ENCODE measurements around the gene HDAC7. TPM values are rescaled to one million over a fixed set of nuclear protein-coding genes. Genes with fewer than 3 reads are reported as not detected.

Gene HDAC7
- total RNA-seq, 2 experiments from 2014 or later: 331 to 385 TPM

DNA sequence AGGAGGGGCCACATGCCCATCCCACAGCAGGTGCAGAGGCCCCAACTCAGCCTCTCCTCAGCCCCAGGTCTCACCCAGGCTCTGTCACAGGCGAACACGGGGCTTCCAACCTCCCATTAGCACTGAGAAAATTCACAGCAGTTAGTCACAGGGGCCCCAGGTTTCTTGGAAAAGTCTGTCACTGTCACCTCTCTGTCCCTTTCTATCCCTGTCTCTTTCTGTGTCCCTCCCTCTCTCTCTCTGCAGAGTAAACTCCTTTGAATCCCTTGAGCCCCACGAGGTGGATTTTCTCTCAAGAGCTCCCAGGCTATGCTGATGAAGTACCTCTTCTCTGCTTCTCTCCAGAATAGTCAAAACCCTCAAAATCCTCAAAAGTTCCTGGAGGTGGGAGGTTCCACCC is 80.4 kb downstream of the HDAC7 start:
- Mint-ChIP-seq H3K4me3 (no peak overlapping the region), H3K27ac (no peak overlapping the region)
- ATAC-seq: no peak

DNA sequence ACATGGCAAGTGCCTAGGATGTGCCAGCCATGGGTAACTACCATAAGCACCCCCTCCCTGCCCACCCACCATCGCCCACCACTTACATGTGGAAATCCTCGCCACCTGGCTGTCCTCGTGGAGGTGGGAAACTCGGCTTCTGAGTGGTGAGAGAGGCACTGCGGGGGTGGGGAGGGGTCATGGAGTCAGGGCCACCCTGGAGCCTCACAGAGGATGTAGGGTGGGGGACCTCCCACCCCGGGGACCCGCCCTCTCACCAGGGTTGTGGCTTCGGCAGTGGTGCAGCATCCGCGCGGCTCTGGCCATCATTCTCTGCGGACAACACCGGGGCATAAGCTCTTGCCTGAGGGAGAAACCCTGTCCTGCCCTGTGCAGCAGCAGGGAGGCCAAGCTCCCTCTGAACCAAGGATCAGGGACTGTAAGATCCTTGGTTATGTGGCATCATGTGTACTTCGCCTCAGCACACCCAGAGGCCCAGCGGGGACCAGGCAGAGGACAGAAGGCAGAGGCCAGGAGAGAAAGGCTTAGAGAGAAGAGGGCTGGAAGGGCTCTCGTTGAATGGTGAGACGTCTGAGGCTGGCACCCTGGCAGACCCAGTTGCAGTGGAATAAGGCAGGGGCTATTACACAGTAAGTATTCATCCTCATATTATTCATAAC is 81.6 kb downstream of the HDAC7 start:
- no peaks in the 10 kb centered on the region for H3K9me3 Mint-ChIP-seq (ENCODE audit: low read depth)
- no peak overlapping the region for H3K27ac Mint-ChIP-seq
- no peaks in the 10 kb centered on the region for H3K27me3 Mint-ChIP-seq
- H3K4me1 Mint-ChIP-seq: peaks cover 17% of the 10 kb centered on the region
- intact Hi-C loops (cut with DNase I, micrococcal nuclease): no loop called here
- no peak for DNase-seq
- ATAC-seq: no peak
- no peaks in the 10 kb centered on the region for H3K36me3 Mint-ChIP-seq (ENCODE audit: low read depth)
- ChIA-PET POLR2A (no interaction called here), CTCF (interaction anchor here (1.0 to 13.4 kb wide), 4 partner anchors 19 to 101 kb away, joined by 3 to 449 read pairs (median 3); partner anchors contain the start of gene SLC48A1)
- no peak overlapping the region for H3K4me3 Mint-ChIP-seq

More for the DNA sequence above, 80.4 kb downstream of the HDAC7 start:
- Mint-ChIP-seq H3K36me3 (ENCODE audit: low read depth) (no peaks in the 10 kb centered on the region), H3K27me3 (peaks cover 2% of the 10 kb centered on the region), H3K9me3 (ENCODE audit: low read depth) (no peaks in the 10 kb centered on the region), H3K4me1 (peaks cover 17% of the 10 kb centered on the region)
- DNase-seq: no peak
- ChIA-PET POLR2A (no interaction called here), CTCF (interaction anchor here (1.2 to 13.4 kb wide), 4 partner anchors 20 to 441 kb away, joined by 3 to 449 read pairs (median 110); partner anchors contain the start of genes RAPGEF3 and SLC48A1)
- intact Hi-C loops (cut with DNase I, micrococcal nuclease): no loop called here

DNA sequence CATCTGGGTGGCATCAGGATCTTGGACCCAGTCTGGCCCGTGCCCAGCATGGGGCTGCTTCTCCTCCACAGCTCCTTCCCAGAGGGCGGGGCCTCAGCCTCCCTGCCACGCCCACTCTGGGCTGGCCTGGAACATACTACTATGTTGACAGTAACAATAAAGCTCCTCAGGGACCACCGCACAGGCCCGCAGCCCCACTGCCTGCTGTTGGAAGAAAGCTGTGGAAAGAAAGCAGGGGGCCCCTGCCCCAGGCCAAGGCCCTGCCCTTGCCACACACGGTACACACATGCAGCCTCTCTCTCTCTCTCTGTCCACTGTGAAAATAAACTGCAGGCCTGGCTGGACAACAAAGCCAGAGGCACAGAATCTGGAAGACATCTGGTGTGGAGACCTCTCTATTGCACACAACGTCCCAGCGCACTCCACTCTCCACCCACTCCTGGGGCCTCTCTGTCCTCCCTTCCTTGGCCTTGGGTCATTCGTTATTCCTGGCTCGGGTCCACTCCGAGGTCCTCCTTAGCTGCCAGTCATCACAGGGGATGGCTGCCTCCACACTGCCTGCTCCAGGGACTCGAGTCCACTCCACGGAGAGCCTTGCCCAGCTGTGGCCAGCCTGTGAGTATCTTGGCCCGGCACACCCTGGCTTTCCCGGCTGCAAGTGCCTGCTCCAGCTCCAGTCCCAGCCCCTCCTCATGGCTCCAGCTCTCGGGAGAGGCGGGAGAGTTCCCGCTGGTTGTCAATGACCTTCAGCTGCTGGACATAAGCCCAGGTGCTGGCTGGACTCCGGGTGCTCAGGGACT is 82.6 kb downstream of the HDAC7 start:
- no peak for DNase-seq
- H3K27me3 Mint-ChIP-seq: no peaks in the 10 kb centered on the region
- H3K4me3 Mint-ChIP-seq: no peak overlapping the region
- no peak overlapping the region for H3K27ac Mint-ChIP-seq
- intact Hi-C loops (cut with DNase I, micrococcal nuclease): no loop called here
- no peaks in the 10 kb centered on the region for H3K9me3 Mint-ChIP-seq (ENCODE audit: low read depth)
- ChIA-PET CTCF (interaction anchor here (0.6 to 13.4 kb wide), 8 partner anchors 11 to 155 kb away, joined by 3 to 449 read pairs (median 3); partner anchors contain the start of genes ENDOU and SLC48A1), POLR2A (interaction anchor here (0.6 to 0.7 kb wide), 2 partner anchors 75 to 823 kb away, joined by 3 read pairs; no protein-coding TSS in a partner anchor)
- H3K36me3 Mint-ChIP-seq (ENCODE audit: low read depth): no peaks in the 10 kb centered on the region
- H3K4me1 Mint-ChIP-seq: peaks cover 12% of the 10 kb centered on the region
- no peak for ATAC-seq

DNA sequence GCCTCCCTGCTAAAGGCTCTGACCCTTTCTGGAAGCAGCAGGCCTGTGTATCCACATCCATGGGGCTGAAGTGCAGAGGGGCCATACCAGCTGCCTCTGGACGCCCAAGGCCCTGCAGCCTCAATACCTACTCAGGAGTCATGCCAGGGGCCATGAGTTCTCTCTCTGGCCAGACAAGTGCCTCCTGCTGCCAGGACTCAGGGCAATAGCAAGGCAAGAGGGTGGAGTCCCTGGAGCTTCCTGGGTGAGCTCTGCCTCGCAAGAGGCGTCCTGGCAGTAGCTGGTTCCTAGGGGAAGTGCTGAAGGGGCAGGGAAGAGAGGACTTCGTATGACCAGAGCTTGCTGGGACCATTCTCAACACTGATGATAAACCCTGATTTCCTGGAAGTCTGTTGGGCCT is 83.5 kb downstream of the HDAC7 start:
- H3K9me3 Mint-ChIP-seq (ENCODE audit: low read depth): no peaks in the 10 kb centered on the region
- ChIA-PET CTCF (interaction anchor here (0.7 to 13.4 kb wide), 6 partner anchors 11 to 156 kb away, joined by 3 to 449 read pairs (median 4); partner anchors contain the start of genes ENDOU and SLC48A1), POLR2A (interaction anchor here (0.6 to 0.7 kb wide), 2 partner anchors 76 to 822 kb away, joined by 3 read pairs; no protein-coding TSS in a partner anchor)
- DNase-seq (no peak), ATAC-seq (no peak)
- no peak overlapping the region for H3K27ac Mint-ChIP-seq
- intact Hi-C loops (cut with DNase I, micrococcal nuclease): no loop called here
- H3K4me1 Mint-ChIP-seq: peaks cover 5% of the 10 kb centered on the region
- no peak overlapping the region for H3K4me3 Mint-ChIP-seq
- H3K27me3 Mint-ChIP-seq: no peaks in the 10 kb centered on the region
- H3K36me3 Mint-ChIP-seq (ENCODE audit: low read depth): no peaks in the 10 kb centered on the region

DNA sequence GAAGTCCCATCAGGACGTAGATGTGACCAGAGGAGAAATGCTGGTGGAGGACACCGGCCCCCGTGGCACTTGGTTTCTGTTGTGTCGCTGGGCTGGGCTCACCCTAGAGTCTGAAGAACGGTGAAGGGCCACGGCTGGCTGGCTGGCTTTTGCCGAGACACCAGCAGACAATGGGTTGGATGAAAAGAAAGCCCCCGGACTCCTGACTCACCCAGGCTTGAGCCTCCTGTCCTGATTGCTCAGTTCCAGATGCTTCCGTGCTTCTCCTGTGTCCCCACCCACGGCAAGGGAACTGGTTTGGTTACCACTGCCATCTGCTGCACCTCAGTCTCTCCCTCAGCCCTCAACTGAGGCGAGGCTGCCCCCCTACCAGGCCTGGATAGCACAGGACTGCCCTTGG is 84.1 kb downstream of the HDAC7 start:
- ATAC-seq (no peak), DNase-seq (no peak)
- Mint-ChIP-seq H3K9me3 (ENCODE audit: low read depth) (no peaks in the 10 kb centered on the region), H3K27me3 (no peaks in the 10 kb centered on the region), H3K4me3 (no peak overlapping the region), H3K4me1 (peaks cover 4% of the 10 kb centered on the region), H3K27ac (no peak overlapping the region), H3K36me3 (ENCODE audit: low read depth) (no peaks in the 10 kb centered on the region)
- POLR2A ChIA-PET: no interaction called here
- intact Hi-C loops (cut with DNase I, micrococcal nuclease): no loop called here
- CTCF ChIA-PET: interaction anchor here (13.4 kb wide), 1 partner anchor 38 kb away, joined by 449 read pairs; the partner anchor contains the start of gene SLC48A1

DNA sequence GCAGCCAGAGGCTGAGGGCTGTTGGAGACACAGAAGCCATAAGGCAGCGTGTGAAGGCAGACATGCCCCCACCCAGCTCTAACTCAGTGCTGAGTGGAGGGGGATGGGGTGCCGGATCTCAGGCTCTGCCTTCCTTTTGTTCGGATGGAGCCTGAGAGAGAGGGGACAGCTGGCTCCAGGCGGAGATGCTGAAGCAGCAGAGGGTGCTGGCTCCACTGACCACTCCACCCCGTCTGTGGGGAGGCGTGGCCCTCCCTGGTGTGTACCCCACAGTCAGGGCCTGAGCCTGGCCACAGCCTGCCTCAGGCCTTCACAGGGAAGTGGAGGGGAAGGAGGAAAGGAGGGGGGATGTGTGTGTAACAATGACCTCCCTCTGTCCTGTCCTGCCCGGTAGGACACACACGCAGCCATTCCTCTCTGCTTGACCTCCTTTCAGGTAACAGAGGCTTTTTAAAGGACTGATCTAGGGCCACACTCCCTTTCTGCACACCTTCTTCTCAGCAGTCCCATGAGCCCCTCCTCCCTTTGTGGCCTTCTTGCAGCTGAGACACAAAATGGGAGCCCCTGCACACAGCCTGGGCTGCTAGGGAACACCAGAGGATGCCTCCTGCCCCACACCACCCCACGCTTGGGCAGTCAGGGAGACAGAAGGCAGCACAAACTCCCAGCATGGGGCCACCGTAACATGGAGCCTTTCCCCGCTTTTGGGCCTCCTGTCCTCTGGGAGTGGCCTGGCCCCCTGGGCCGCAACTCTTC is 84.8 kb downstream of the HDAC7 start:
- intact Hi-C loops (cut with DNase I, micrococcal nuclease): no loop called here
- H3K4me3 Mint-ChIP-seq: no peak overlapping the region
- H3K9me3 Mint-ChIP-seq (ENCODE audit: low read depth): no peaks in the 10 kb centered on the region
- CTCF ChIA-PET: interaction anchor here (0.8 to 6.5 kb wide), 3 partner anchors 7 to 32 kb away, joined by 4 to 63 read pairs (median 7); no protein-coding TSS in a partner anchor
- no peak for DNase-seq
- H3K4me1 Mint-ChIP-seq: peaks cover 4% of the 10 kb centered on the region
- H3K27me3 Mint-ChIP-seq: no peaks in the 10 kb centered on the region
- no peak overlapping the region for H3K27ac Mint-ChIP-seq
- no peaks in the 10 kb centered on the region for H3K36me3 Mint-ChIP-seq (ENCODE audit: low read depth)
- POLR2A ChIA-PET: no interaction called here
- ATAC-seq: no peak

DNA sequence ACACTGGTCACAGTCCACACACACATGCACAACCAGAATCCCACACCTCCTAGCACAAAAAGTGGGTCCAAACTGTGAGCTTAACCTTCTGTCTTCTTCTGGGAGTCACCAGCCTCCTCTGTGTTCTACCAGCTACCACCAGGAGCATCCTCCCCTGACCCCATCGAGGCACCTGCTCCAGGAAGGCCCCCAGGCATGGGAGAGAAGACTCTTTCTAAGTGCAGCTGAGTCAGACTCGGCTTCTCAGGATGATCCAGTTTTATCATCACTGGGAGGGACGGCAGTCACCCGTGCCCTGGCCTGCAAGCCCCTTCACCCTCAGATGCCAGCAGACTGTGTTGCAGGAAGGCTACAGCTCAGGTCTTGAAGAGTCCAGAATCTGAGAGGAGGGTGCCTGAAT is 86.6 kb downstream of the HDAC7 start:
- ATAC-seq (no peak), DNase-seq (no peak)
- intact Hi-C loops (cut with DNase I, micrococcal nuclease): no loop called here
- Mint-ChIP-seq H3K36me3 (ENCODE audit: low read depth) (no peaks in the 10 kb centered on the region), H3K9me3 (ENCODE audit: low read depth) (no peaks in the 10 kb centered on the region), H3K4me3 (no peak overlapping the region), H3K27ac (no peak overlapping the region), H3K4me1 (no peaks in the 10 kb centered on the region), H3K27me3 (no peaks in the 10 kb centered on the region)
- CTCF ChIA-PET: interaction anchor here (0.8 to 6.5 kb wide), 8 partner anchors 9 to 104 kb away, joined by 3 to 63 read pairs (median 4); no protein-coding TSS in a partner anchor
- POLR2A ChIA-PET: interaction anchor here (0.5 to 0.6 kb wide), 2 partner anchors 31 to 109 kb away, joined by 3 to 5 read pairs; no protein-coding TSS in a partner anchor

Other genes with a start within 250 kb of the HDAC7 start
- 10 to 100 TPM; 55.3 to 62.8 TPM for gene RPAP3, start 113.9 kb downstream of the HDAC7 start, total RNA-seq
- gene ENDOU, start 94.4 kb downstream of the HDAC7 start, total RNA-seq: not detected
- gene RAPGEF3, start 61.0 kb downstream of the HDAC7 start, total RNA-seq: under 1 TPM; 0.43 to 0.83 TPM
- 1 to 10 TPM; 5.9 to 8.5 TPM for gene SLC48A1, start 46.7 kb downstream of the HDAC7 start, total RNA-seq
- 100 to 1,000 TPM; 108 to 124 TPM for gene VDR, start 85.1 kb upstream of the HDAC7 start, total RNA-seq
- 100 to 1,000 TPM; 159 to 248 TPM for gene TMEM106C, start 143.7 kb upstream of the HDAC7 start, total RNA-seq
- under 1 TPM in 1 of 2 experiments, not detected in 1; 0.05 TPM for gene COL2A1, start 184.6 kb upstream of the HDAC7 start, total RNA-seq

Data from activated CD4-positive, alpha-beta T cell treated with anti-CD3 and anti-CD28 coated beads for 36 hours (primary cell).